Activated B cell treated with CpG ODN at 0.5 μM for 24 hours (primary cell): ENCODE results near the gene UNC13B. TPM values are rescaled to one million over a fixed set of nuclear protein-coding genes. Genes with fewer than 3 reads are reported as not detected.
"Not testable (repeated sequence)": the region's sequence is repeated elsewhere in the genome, so short reads cannot be mapped to it uniquely, and the experiment has no call there.

ENCODE experiments used
- ATAC-seq: fragments of 200-7000 bp; cut with Tn5 transposase; one replicate; pipeline ENCODE4 v1.10.0; 2021; ENCODE audit warnings: low read depth, mild to moderate bottlenecking, moderate library complexity
- CTCF ChIA-PET: fragments of 350-600 bp; sonication (Branson Sonifier 250); formaldehyde crosslinking; loops from one replicate; lab custom pipeline; 2021; ENCODE audit warnings: antibody characterized with exemption; lab: Charles Lee
- POLR2A ChIA-PET: fragments of 350-600 bp; sonication (Branson Sonifier 250); formaldehyde crosslinking; loops from one replicate; lab custom pipeline; 2021; ENCODE audit warnings: antibody characterized with exemption; lab: Charles Lee
- DNase-seq: peaks from one replicate; pipeline ENCODE4 v3.0.0; 2022
- H3K27ac Mint-ChIP-seq: one replicate; pipeline ENCODE4 v1.8.0; 2020; ENCODE audit warnings: mixed read lengths
- H3K27me3 Mint-ChIP-seq: one replicate; pipeline ENCODE4 v1.8.0; 2021; ENCODE audit warnings: mixed read lengths
- H3K36me3 Mint-ChIP-seq: one replicate; pipeline ENCODE4 v1.8.0; 2021; ENCODE audit warnings: low read depth, mixed read lengths
- H3K4me1 Mint-ChIP-seq: one replicate; pipeline ENCODE4 v1.8.0; 2021; ENCODE audit warnings: mixed read lengths
- H3K4me3 Mint-ChIP-seq: one replicate; pipeline ENCODE4 v1.8.0; 2020; ENCODE audit warnings: mild to moderate bottlenecking, mixed read lengths
- H3K9me3 Mint-ChIP-seq: one replicate; pipeline ENCODE4 v1.8.0; 2020; ENCODE audit warnings: mixed read lengths
- intact Hi-C: fragments of 100-400 bp; cut with micrococcal nuclease; formaldehyde crosslinking; loops from one replicate; pipeline ENCODE4 v1.15.1; 2024
- total RNA-seq: library from RNA; stranded (reverse); gene quantifications from 2 replicates; pipeline ENCODE4 v1.2.3, GENCODE V29; 2022
- TF ChIP-seq, protein P1 (sequence below): fragments of 200-600 bp; IDR thresholded peaks from one replicate; pipeline ENCODE4 v1.8.0; 2022; ENCODE audit warnings: antibody characterized with exemption, mild to moderate bottlenecking

The UNC13B gene
- total RNA-seq, 1 donor from 2014 or later = 0.53 TPM

DNA sequence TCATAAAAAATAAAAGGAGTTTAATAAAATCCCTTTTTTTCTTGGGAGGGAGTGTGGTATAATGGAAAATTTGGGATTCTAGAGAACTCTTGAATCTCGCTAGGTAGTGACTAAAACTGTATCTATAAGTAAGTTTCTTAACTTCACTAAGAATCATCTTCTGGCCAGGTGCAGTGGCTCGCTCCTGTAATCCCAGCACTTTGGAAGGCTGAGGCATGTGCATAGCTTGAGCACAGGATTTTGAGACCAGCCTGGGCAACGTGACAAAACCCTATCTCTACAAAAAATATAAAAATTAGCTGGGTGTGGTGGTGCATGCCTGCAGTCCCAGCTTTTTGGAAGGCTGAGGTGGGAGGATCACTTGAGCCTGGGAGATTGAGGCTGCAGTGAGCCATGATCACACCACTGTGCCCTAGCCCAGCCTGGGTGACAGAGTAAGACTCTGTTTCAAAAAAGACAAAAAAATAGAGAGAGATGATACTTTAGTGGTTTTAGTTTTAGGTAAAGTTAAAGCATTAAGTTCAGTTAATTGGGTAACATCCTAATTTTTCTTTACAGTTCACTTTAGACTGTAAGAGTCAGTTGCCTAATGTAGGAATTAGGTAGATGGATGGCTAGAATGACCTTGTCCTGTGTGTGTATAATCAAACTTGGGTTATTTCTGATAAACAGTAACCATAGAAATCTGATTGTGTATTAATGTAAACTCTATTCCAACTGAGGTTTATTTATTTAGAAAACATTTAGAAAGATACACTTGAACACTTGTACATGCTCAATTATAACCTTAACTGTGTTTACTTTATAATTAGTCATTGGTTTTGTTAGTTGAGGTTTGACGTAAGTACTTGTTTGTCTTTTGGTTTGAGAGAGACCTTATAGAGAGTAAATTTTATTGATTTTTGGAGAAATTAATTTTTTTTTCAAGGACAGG is 17.8 kb downstream of the UNC13B start:
- ChIA-PET POLR2A (no interaction called here), CTCF (no interaction called here)
- Mint-ChIP-seq H3K36me3 (no peaks in the 10 kb centered on the region), H3K27me3 (no peaks in the 10 kb centered on the region), H3K4me3 (no peak overlapping the region), H3K27ac (no peak overlapping the region), H3K9me3 (no peaks in the 10 kb centered on the region), H3K4me1 (no peaks in the 10 kb centered on the region)
- no peak for DNase-seq
- intact Hi-C loops = no loop called here
- no peak for ATAC-seq
- TF ChIP-seq, protein P1, sequence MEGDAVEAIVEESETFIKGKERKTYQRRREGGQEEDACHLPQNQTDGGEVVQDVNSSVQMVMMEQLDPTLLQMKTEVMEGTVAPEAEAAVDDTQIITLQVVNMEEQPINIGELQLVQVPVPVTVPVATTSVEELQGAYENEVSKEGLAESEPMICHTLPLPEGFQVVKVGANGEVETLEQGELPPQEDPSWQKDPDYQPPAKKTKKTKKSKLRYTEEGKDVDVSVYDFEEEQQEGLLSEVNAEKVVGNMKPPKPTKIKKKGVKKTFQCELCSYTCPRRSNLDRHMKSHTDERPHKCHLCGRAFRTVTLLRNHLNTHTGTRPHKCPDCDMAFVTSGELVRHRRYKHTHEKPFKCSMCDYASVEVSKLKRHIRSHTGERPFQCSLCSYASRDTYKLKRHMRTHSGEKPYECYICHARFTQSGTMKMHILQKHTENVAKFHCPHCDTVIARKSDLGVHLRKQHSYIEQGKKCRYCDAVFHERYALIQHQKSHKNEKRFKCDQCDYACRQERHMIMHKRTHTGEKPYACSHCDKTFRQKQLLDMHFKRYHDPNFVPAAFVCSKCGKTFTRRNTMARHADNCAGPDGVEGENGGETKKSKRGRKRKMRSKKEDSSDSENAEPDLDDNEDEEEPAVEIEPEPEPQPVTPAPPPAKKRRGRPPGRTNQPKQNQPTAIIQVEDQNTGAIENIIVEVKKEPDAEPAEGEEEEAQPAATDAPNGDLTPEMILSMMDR = no peak

GRCh38 chr9:35180801-35181200 is 19.0 kb downstream of the UNC13B start:
- Mint-ChIP-seq H3K36me3 (no peaks in the 10 kb centered on the region), H3K4me3 (no peak overlapping the region), H3K27ac (no peak overlapping the region), H3K9me3 (no peaks in the 10 kb centered on the region), H3K27me3 (no peaks in the 10 kb centered on the region), H3K4me1 (no peaks in the 10 kb centered on the region)
- ChIA-PET POLR2A (no interaction called here), CTCF (no interaction called here)
- no peak for ATAC-seq
- intact Hi-C loops = no loop called here
- no peak for DNase-seq
- TF ChIP-seq, protein P1 = no peak

GRCh38 chr9:35182401-35182800 is 20.6 kb downstream of the UNC13B start:
- H3K36me3 Mint-ChIP-seq, H3K4me1 Mint-ChIP-seq, POLR2A ChIA-PET, CTCF ChIA-PET, DNase-seq, H3K4me3 Mint-ChIP-seq, ATAC-seq, H3K27ac Mint-ChIP-seq, H3K9me3 Mint-ChIP-seq, intact Hi-C loops, H3K27me3 Mint-ChIP-seq: not testable (repeated sequence)

GRCh38 chr9:35182996-35183754 is 21.4 kb downstream of the UNC13B start:
- H3K27ac Mint-ChIP-seq, ATAC-seq, H3K9me3 Mint-ChIP-seq, H3K4me1 Mint-ChIP-seq, H3K4me3 Mint-ChIP-seq, H3K36me3 Mint-ChIP-seq, POLR2A ChIA-PET, DNase-seq, intact Hi-C loops, CTCF ChIA-PET, H3K27me3 Mint-ChIP-seq: not testable (repeated sequence)

DNA sequence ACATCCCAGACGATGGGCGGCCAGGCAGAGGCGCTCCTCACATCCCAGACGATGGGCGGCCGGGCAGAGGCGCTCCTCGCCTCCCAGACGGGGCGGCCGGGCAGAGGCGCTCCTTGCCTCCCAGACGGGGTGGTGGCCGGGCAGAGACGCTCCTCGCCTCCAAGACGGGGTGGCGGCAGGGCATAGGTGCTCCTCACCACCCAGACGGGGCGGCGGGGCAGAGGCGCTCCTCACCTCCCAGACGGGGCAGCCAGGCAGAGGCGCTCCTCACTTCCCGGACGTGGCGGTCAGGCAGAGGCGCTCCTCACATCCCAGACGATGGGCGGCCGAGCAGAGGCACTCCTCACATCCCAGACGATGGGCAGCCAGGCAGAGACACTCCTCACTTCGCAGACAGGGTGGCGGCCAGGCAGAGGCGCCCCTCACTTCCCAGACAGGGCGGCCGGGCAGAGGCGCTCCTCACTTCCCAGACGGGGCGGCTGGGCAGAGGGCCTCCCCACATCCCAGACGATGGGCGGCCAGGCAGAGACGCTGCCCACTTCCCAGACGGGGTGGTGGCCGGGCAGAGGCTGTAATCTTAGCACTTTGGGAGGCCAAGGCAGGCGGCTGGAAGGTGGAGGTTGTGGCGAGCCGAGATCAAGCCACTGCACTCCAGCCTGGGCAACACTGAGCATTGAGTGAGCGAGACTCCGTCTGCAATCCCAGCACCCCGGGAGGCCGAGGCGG is 22.1 kb downstream of the UNC13B start:
- H3K27ac Mint-ChIP-seq, ATAC-seq, H3K9me3 Mint-ChIP-seq, H3K4me3 Mint-ChIP-seq, H3K36me3 Mint-ChIP-seq, H3K27me3 Mint-ChIP-seq, intact Hi-C loops, H3K4me1 Mint-ChIP-seq, DNase-seq, CTCF ChIA-PET, POLR2A ChIA-PET: not testable (repeated sequence)

DNA sequence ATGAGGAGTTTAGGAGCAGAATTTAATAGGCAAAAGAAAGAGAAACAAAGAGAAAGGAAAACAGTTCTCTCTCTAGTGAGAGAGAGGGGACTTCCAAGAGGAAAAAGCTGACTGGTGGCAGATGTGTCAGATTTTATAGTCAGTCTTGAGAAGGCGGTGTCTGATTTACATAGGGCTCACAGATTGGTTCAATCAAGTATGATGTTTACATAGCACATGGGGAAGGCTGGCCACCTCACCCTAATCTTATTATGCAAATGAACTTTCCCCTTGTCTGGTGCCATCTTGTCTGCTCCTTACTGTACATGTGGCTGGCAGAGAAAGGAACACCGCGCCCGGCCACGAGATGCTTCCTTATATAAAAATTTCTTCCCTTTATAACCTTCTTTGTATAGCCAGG is 24.7 kb downstream of the UNC13B start:
- no peak for DNase-seq
- ChIA-PET CTCF (no interaction called here), POLR2A (no interaction called here)
- Mint-ChIP-seq H3K27ac (no peak overlapping the region), H3K4me3 (no peak overlapping the region), H3K27me3 (no peaks in the 10 kb centered on the region), H3K4me1 (no peaks in the 10 kb centered on the region), H3K9me3 (peaks cover 3% of the 10 kb centered on the region), H3K36me3 (no peaks in the 10 kb centered on the region)
- TF ChIP-seq, protein P1 = no peak
- ATAC-seq = no peak
- intact Hi-C loops = no loop called here
